Adrenal gland (tissue), 5 donors: ENCODE measurements around the gene MAP7.

Experiments used
- CTCF ChIP-seq, 6 experiments: fragments of 450-650 bp in 4 of 6; fragments of 200-600 bp in 2 of 6; sonication (generic) in 1 of 6; IDR thresholded peaks; 1 replicate in 5 of 6; 2 replicates in 1 of 6; pipeline versions ENCODE4 v1.5.1 to v1.8.0; 2016 to 2021; ENCODE audit warnings: antibody characterized with exemption in 6 of 6, mild to moderate bottlenecking in 2 of 6, moderate library complexity in 1 of 6
- POLR2A ChIP-seq, 2 donors: fragments of 450-650 bp; IDR thresholded peaks; one replicate each; pipeline ENCODE4 v1.6.1; 2017; ENCODE audit warnings: antibody characterized with exemption in 2 of 2, mild to moderate bottlenecking in 2 of 2, moderate library complexity in 1 of 2
- donor health status: DM: no; HTN: no; CAD: no.

DNA sequence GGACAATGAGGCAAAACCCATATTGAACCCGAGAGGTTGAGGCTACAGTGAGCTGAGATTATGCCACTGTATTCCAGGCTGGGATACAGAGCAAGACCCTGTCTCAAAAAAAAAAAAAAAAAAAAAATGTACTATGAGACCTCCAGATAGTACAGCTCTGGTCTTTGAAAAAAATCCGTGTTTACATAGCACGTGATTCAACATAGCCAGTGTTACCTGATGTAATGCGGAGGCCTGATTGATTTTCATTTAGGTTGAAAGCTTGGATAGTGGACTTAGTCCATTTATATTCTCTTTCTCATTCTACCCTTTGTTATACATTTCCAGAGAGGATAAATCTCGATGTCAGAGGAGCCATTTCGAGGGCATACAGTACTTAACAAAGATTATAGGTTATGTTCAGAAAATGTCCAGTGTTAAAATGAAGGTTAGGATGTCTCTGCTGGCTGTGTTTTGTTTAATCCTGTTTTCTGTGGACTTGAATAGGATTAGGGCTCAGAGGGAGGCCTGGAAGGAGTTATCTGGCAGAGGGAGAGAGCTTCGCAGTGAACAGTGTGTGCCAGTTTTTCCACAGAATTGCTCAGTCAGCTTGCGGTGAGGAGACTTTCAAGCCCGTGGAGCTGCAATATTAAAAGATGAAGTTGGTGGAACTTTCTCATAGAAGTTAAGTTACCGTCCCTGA, 226.7 kb downstream of the MAP7 start:
- TF ChIP-seq CTCF (IDR thresholded peaks at IDR 0.05): no peak
- TF ChIP-seq POLR2A (IDR thresholded peaks at IDR 0.05): no peak
